ENCODE measurements around the gene PDE4D. TPM values are rescaled to one million over a fixed set of nuclear protein-coding genes. Genes with fewer than 3 reads are reported as not detected.

Gene PDE4D
- total RNA-seq, 1 experiment from 2014 or later, result 3.3 TPM

DNA sequence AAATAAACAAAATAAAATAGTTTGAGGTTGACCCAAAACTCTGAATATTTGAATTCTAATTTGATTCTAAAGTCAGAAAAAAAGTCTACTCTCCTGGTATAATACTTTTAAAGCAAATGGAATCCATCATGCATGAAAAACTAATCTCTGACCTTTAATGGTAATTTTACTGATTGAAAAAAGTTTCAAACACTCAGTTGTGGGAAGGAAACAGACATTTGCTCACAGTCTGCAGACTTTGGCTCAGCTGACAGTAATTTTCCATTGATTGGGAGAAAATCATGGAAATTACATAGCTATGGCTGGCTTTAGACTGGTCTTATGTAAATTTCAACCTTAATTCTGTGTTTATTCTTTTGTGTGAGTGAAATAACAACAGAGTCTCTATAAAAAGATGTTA is 574.3 kb downstream of the PDE4D start:
- CTCF ChIA-PET, result interaction anchor here (1.1 kb wide), 1 partner anchor 29 kb away, joined by 4 read pairs; no protein-coding TSS in a partner anchor

DNA sequence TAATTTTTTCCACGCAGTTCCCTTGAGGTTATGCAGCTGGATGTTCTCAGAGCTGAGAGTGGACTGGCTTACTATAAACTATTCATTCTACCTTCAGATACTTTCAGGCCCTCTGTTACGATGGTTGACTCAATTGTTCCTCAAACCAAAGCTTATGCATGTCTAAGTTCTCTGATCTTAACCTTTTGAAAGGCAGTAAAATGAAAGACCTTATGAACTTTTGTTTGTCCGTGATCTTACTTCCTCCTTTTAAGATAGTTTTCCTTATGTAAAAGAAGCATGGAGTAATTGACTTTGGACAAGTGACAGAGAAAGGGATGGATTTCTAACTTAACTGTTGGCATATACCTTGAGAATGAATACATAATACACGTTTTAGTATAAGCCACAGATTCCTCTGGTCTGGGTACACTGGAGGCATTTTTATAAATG is 575.7 kb downstream of the PDE4D start:
- POLR2A ChIA-PET, result no interaction called here
- Mint-ChIP-seq H3K4me1 (peaks cover 17% of the 10 kb centered on the region), H3K27me3 (ENCODE audit: low read depth) (no peaks in the 10 kb centered on the region; the same call in 1 of the 2 replicates), H3K36me3 (no peaks in the 10 kb centered on the region), H3K9me3 (peaks cover 8% of the 10 kb centered on the region), H3K27ac (no peak overlapping the region), H3K4me3 (no peak overlapping the region)
- ATAC-seq (0 out of 2 replicates have a peak, but pooled peaks have one; percentile 15), DNase-seq (ENCODE audit: low spot score) (no peak)
- TF ChIP-seq RELA (CRISPR knock-in tag; IDR thresholded peaks at IDR 0.05; ENCODE audit: borderline replicate concordance) (no peak), SP1 (CRISPR knock-in tag; conservative IDR thresholded peaks at IDR 0.05) (no peak), ZNF281 (CRISPR knock-in tag; IDR thresholded peaks at IDR 0.05) (no peak), ZMAT4 (CRISPR knock-in tag; IDR thresholded peaks at IDR 0.05) (no peak), GRHL2 (CRISPR knock-in tag; IDR thresholded peaks at IDR 0.05; ENCODE audit: insufficient replicate concordance, severe bottlenecking) (no peak), NR2C2 (CRISPR knock-in tag; IDR thresholded peaks at IDR 0.05) (no peak), FOXJ3 (CRISPR knock-in tag; IDR thresholded peaks at IDR 0.05; ENCODE audit: borderline replicate concordance) (no peak)
- TF ChIP-seq, protein P1, sequence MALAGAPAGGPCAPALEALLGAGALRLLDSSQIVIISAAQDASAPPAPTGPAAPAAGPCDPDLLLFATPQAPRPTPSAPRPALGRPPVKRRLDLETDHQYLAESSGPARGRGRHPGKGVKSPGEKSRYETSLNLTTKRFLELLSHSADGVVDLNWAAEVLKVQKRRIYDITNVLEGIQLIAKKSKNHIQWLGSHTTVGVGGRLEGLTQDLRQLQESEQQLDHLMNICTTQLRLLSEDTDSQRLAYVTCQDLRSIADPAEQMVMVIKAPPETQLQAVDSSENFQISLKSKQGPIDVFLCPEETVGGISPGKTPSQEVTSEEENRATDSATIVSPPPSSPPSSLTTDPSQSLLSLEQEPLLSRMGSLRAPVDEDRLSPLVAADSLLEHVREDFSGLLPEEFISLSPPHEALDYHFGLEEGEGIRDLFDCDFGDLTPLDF (CRISPR knock-in tag; IDR thresholded peaks at IDR 0.05), result no peak
- CTCF ChIA-PET, result interaction anchor here (1.2 to 1.5 kb wide), 2 partner anchors 39 to 50 kb away, joined by 3 to 6 read pairs; no protein-coding TSS in a partner anchor

More for the DNA sequence above, 574.3 kb downstream of the PDE4D start:
- POLR2A ChIA-PET, result no interaction called here
- TF ChIP-seq EMX1 (CRISPR knock-in tag; IDR thresholded peaks at IDR 0.05), result no peak
- no peak for TF ChIP-seq ZNF671 (CRISPR knock-in tag; IDR thresholded peaks at IDR 0.05)
- TF ChIP-seq, protein P2, sequence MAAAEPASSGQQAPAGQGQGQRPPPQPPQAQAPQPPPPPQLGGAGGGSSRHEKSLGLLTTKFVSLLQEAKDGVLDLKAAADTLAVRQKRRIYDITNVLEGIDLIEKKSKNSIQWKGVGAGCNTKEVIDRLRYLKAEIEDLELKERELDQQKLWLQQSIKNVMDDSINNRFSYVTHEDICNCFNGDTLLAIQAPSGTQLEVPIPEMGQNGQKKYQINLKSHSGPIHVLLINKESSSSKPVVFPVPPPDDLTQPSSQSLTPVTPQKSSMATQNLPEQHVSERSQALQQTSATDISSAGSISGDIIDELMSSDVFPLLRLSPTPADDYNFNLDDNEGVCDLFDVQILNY (CRISPR knock-in tag; IDR thresholded peaks at IDR 0.05), result no peak
- no peak for TF ChIP-seq GABPB1 (CRISPR knock-in tag; IDR thresholded peaks at IDR 0.05)
- no peak for TF ChIP-seq NFYB (CRISPR knock-in tag; conservative IDR thresholded peaks at IDR 0.05; ENCODE audit: low read depth)
- no peaks in the 10 kb centered on the region; the same call in 1 of the 2 replicates for H3K27me3 Mint-ChIP-seq (ENCODE audit: low read depth)
- H3K9me3 Mint-ChIP-seq, result peaks cover 8% of the 10 kb centered on the region
- H3K36me3 Mint-ChIP-seq, result no peaks in the 10 kb centered on the region
- no peak for ATAC-seq
- H3K27ac Mint-ChIP-seq, result no peak overlapping the region; the same call in 1 of the 2 replicates
- peaks cover 17% of the 10 kb centered on the region for H3K4me1 Mint-ChIP-seq
- no peak for DNase-seq (ENCODE audit: low spot score)
- no peak overlapping the region for H3K4me3 Mint-ChIP-seq

GRCh38 chr5:59317023-59317773 is 576.3 kb downstream of the PDE4D start:
- no peak for DNase-seq (ENCODE audit: low spot score)
- Mint-ChIP-seq H3K27ac (peak overlapping the region; percentile 17; the same call in 1 of the 2 replicates), H3K9me3 (peaks cover 8% of the 10 kb centered on the region), H3K27me3 (ENCODE audit: low read depth) (no peaks in the 10 kb centered on the region; the same call in 1 of the 2 replicates), H3K4me1 (peaks cover 17% of the 10 kb centered on the region), H3K36me3 (no peaks in the 10 kb centered on the region), H3K4me3 (no peak overlapping the region)
- ChIA-PET POLR2A (no interaction called here), CTCF (interaction anchor here (1.2 to 1.5 kb wide), 2 partner anchors 39 to 50 kb away, joined by 3 to 6 read pairs; no protein-coding TSS in a partner anchor)
- peak; percentile 82 for ATAC-seq
- TF ChIP-seq GTF2I (CRISPR knock-in tag; conservative IDR thresholded peaks at IDR 0.05) (no peak), RELA (CRISPR knock-in tag; IDR thresholded peaks at IDR 0.05; ENCODE audit: borderline replicate concordance) (no peak), ATF3 (CRISPR knock-in tag; conservative IDR thresholded peaks at IDR 0.05) (no peak), HMGA2 (CRISPR knock-in tag; IDR thresholded peaks at IDR 0.05) (no peak), ZNF281 (CRISPR knock-in tag; IDR thresholded peaks at IDR 0.05) (no peak), ZNF263 (CRISPR knock-in tag; IDR thresholded peaks at IDR 0.05; ENCODE audit: low read depth) (no peak), ESRRA (CRISPR knock-in tag; IDR thresholded peaks at IDR 0.05; ENCODE audit: borderline replicate concordance) (no peak), SMAD4 (CRISPR knock-in tag; IDR thresholded peaks at IDR 0.05) (no peak), FOXJ3 (CRISPR knock-in tag; IDR thresholded peaks at IDR 0.05; ENCODE audit: borderline replicate concordance) (no peak), SMAD3 (CRISPR knock-in tag; IDR thresholded peaks at IDR 0.05; ENCODE audit: borderline replicate concordance) (no peak), TEAD4 (CRISPR knock-in tag; IDR thresholded peaks at IDR 0.05) (no peak)
